H1 (cell line): ENCODE measurements around the gene RPTOR. TPM values are rescaled to one million over a fixed set of nuclear protein-coding genes. Genes with fewer than 3 reads are reported as not detected.

ENCODE experiments used
- CTCF ChIA-PET: fragments of 300-600 bp; sonication (Branson Sonifier 250); formaldehyde crosslinking; loops from one replicate; lab custom pipeline; 2021; ENCODE audit not compliant: partially characterized antibody; lab: Charles Lee
- POLR2A ChIA-PET: fragments of 300-600 bp; sonication (Branson Sonifier 250); formaldehyde crosslinking; loops from one replicate; lab custom pipeline; 2021; ENCODE audit warnings: inconsistent platforms; ENCODE audit not compliant: partially characterized antibody; lab: Charles Lee
- DNase-seq, 2 experiments: peaks; one replicate each; pipeline versions ENCODE4 v3.0.0 to v3.0.0-alpha.2; 2010 to 2022; ENCODE audit warnings: low spot score in 2 of 2, low read depth in 1 of 2, mixed read lengths in 1 of 2
- FAIRE-seq: peaks from 2 replicates; lab custom pipeline; 2011; peaks lifted over from hg19 to GRCh38; lab: Jason Lieb, UNC
- H2AFZ ChIP-seq: 2 replicates; pipeline ENCODE4 v1.8.1; 2012; ENCODE audit warnings: low read length, inconsistent platforms
- H2AK5ac ChIP-seq: 2 replicates; pipeline ENCODE4 v1.6.1; 2013; ENCODE audit warnings: low read depth, low read length
- H2BK120ac ChIP-seq: replicated peaks from 2 replicates; pipeline ENCODE3; 2013; ENCODE audit warnings: low read depth, low read length, inconsistent platforms
- H2BK12ac ChIP-seq: 2 replicates; pipeline ENCODE4 v1.6.1; 2013; ENCODE audit warnings: low read depth, low read length
- H2BK15ac ChIP-seq: 2 replicates; pipeline ENCODE4 v1.6.1; 2013; ENCODE audit warnings: low read length
- H2BK20ac ChIP-seq: 2 replicates; pipeline ENCODE4 v1.6.1; 2013; ENCODE audit warnings: low read length
- H2BK5ac ChIP-seq: 2 replicates; pipeline ENCODE4 v1.6.1; 2013; ENCODE audit warnings: low read depth, low read length
- H3K14ac ChIP-seq: 2 replicates; pipeline ENCODE4 v1.6.1; 2013; ENCODE audit warnings: inconsistent platforms; ENCODE audit not compliant: insufficient read length
- H3K18ac ChIP-seq: 2 replicates; pipeline ENCODE4 v1.6.1; 2013; ENCODE audit warnings: low read length; ENCODE audit errors: extremely low read depth
- H3K23ac ChIP-seq: 2 replicates; pipeline ENCODE4 v1.6.1; 2013; ENCODE audit warnings: inconsistent platforms; ENCODE audit not compliant: insufficient read length
- H3K23me2 ChIP-seq: 2 replicates; pipeline ENCODE4 v1.6.1; 2013; ENCODE audit warnings: low read depth, low read length
- H3K27ac ChIP-seq: 2 replicates; pipeline ENCODE4 v1.6.1; 2011; ENCODE audit warnings: low read depth, low read length, inconsistent platforms
- H3K27me3 ChIP-seq, 4 experiments: replicated peaks in 1 of 4; 1 replicate in 1 of 4; 2 replicates in 3 of 4; pipeline versions ENCODE4 v1.6.1 to v1.8.1; 2011 to 2013; ENCODE audit warnings: low read length in 3 of 4, mild to moderate bottlenecking in 3 of 4, inconsistent platforms in 2 of 4, mixed read lengths in 2 of 4, moderate library complexity in 1 of 4; ENCODE audit not compliant: control insufficient read depth in 3 of 4, insufficient read depth in 3 of 4; ENCODE audit errors: extremely low read depth in 1 of 4
- H3K36me3 ChIP-seq, 4 experiments: 2 replicates each; pipeline versions ENCODE4 v1.6.1 to v1.8.1; 2011 to 2013; ENCODE audit warnings: mild to moderate bottlenecking in 4 of 4, low read length in 3 of 4, moderate library complexity in 2 of 4, control low read depth in 1 of 4, inconsistent platforms in 1 of 4; ENCODE audit not compliant: insufficient read depth in 4 of 4, control insufficient read depth in 2 of 4
- H3K4ac ChIP-seq: replicated peaks from 2 replicates; pipeline ENCODE3; 2013; ENCODE audit warnings: low read length, low read depth, mixed read lengths, inconsistent platforms; ENCODE audit not compliant: insufficient read length
- H3K4me1 ChIP-seq, 4 experiments: replicated peaks in 1 of 4; 1 replicate in 1 of 4; 2 replicates in 3 of 4; pipeline versions ENCODE4 v1.6.1 to v1.8.1; 2011 to 2013; ENCODE audit warnings: low read length in 3 of 4, inconsistent platforms in 2 of 4, mixed read lengths in 1 of 4; ENCODE audit not compliant: insufficient read depth in 4 of 4, control insufficient read depth in 3 of 4
- H3K4me2 ChIP-seq, 2 experiments: 2 replicates each; pipeline versions ENCODE4 v1.6.1 to v1.8.1; 2011 to 2013; ENCODE audit warnings: low read depth in 2 of 2, low read length in 2 of 2, control low read depth in 1 of 2, inconsistent platforms in 1 of 2, mild to moderate bottlenecking in 1 of 2; ENCODE audit not compliant: insufficient read depth in 1 of 2
- H3K4me3 ChIP-seq, 4 experiments: fragments of 200-600, 300-600 bp in 1 of 4; sonication (generic), shearing (Covaris generic), sonication (Bioruptor Twin) in 1 of 4; 2 replicates each; pipeline versions ENCODE4 v1.5.1 to v1.8.1; 2011 to 2016; ENCODE audit warnings: low read length in 4 of 4, low read depth in 3 of 4, control low read depth in 2 of 4, inconsistent platforms in 2 of 4, mild to moderate bottlenecking in 2 of 4, mixed read lengths in 1 of 4, moderate library complexity in 1 of 4; ENCODE audit not compliant: insufficient read depth in 2 of 4; ENCODE audit errors: extremely low read depth in 1 of 4
- H3K56ac ChIP-seq: replicated peaks from 2 replicates; pipeline ENCODE3; 2013; ENCODE audit warnings: low read depth, mild to moderate bottlenecking, mixed read lengths, low read length, inconsistent platforms; ENCODE audit not compliant: insufficient read length
- H3K79me1 ChIP-seq: 2 replicates; pipeline ENCODE4 v1.6.1; 2013; ENCODE audit warnings: low read depth, low read length, control low read depth
- H3K79me2 ChIP-seq, 2 experiments: 2 replicates each; pipeline versions ENCODE4 v1.6.1 to v1.8.1; 2012 to 2013; ENCODE audit warnings: low read length in 2 of 2, mild to moderate bottlenecking in 2 of 2, inconsistent platforms in 1 of 2; ENCODE audit not compliant: insufficient read depth in 2 of 2, control insufficient read depth in 1 of 2
- H3K9ac ChIP-seq, 4 experiments: replicated peaks in 1 of 4; 1 replicate in 1 of 4; 2 replicates in 3 of 4; pipeline versions ENCODE4 v1.6.1 to v1.8.1; 2011 to 2013; ENCODE audit warnings: low read depth in 3 of 4, low read length in 3 of 4, control low read depth in 2 of 4, mild to moderate bottlenecking in 2 of 4, moderate library complexity in 2 of 4, inconsistent platforms in 1 of 4; ENCODE audit errors: extremely low read depth in 1 of 4
- H3K9me3 ChIP-seq, 2 experiments: 2 replicates each; pipeline versions ENCODE4 v1.6.1 to v1.8.1; 2012 to 2013; ENCODE audit warnings: mild to moderate bottlenecking in 2 of 2, moderate library complexity in 2 of 2, control low read depth in 1 of 2, inconsistent platforms in 1 of 2, low read depth in 1 of 2, low read length in 1 of 2, mixed read lengths in 1 of 2; ENCODE audit not compliant: insufficient read depth in 2 of 2
- H4K20me1 ChIP-seq, 2 experiments: replicated peaks in 1 of 2; 2 replicates each; pipeline versions ENCODE3 to v1.8.1; 2011 to 2013; ENCODE audit warnings: inconsistent platforms in 2 of 2, low read length in 2 of 2, mild to moderate bottlenecking in 1 of 2; ENCODE audit not compliant: insufficient read depth in 2 of 2, control insufficient read depth in 1 of 2
- H4K5ac ChIP-seq: 2 replicates; pipeline ENCODE4 v1.6.1; 2013; ENCODE audit warnings: low read length, low read depth, mixed read lengths, inconsistent platforms; ENCODE audit not compliant: insufficient read length
- H4K8ac ChIP-seq: 2 replicates; pipeline ENCODE4 v1.8.0; 2013; ENCODE audit warnings: mild to moderate bottlenecking, moderate library complexity, low read length, inconsistent platforms; ENCODE audit not compliant: insufficient read depth; ENCODE audit errors: extremely low read depth
- H4K91ac ChIP-seq: replicated peaks from 2 replicates; pipeline ENCODE3; 2013; ENCODE audit warnings: low read length, mixed read lengths, inconsistent platforms; ENCODE audit not compliant: insufficient read length
- ASH2L ChIP-seq: fragments of 200-600, 300-600 bp; sonication (generic); IDR thresholded peaks from one replicate; pipeline ENCODE4 v1.7.1; 2017; ENCODE audit warnings: low read length
- BRCA1 ChIP-seq: IDR thresholded peaks from 2 replicates; pipeline ENCODE4 v1.6.1; 2012; ENCODE audit warnings: low read depth, low read length, improper control_type of control experiment
- CBX8 ChIP-seq: fragments of 300-800, 300-1000 bp; sonication (generic); IDR thresholded peaks from 2 replicates; pipeline ENCODE4 v1.7.1; 2016; ENCODE audit warnings: low read depth, low read length, borderline replicate concordance
- GTF2F1 ChIP-seq: IDR thresholded peaks from 2 replicates; pipeline ENCODE4 v1.6.1; 2012; ENCODE audit warnings: low read depth, low read length, improper control_type of control experiment, borderline replicate concordance
- MAFK ChIP-seq: IDR thresholded peaks from 2 replicates; pipeline ENCODE4 v1.6.1; 2012; ENCODE audit warnings: low read depth, mild to moderate bottlenecking, improper control_type of control experiment, low read length
- NRF1 ChIP-seq: IDR thresholded peaks from 2 replicates; pipeline ENCODE4 v1.6.1; 2011; ENCODE audit warnings: mild to moderate bottlenecking, low read depth, low read length, improper control_type of control experiment
- RBBP5 ChIP-seq: IDR thresholded peaks from 2 replicates; pipeline ENCODE4 v1.7.1; 2012; ENCODE audit warnings: low read depth, mild to moderate bottlenecking, inconsistent platforms, low read length, moderate library complexity, borderline replicate concordance
- RNF2 ChIP-seq: fragments of 200-900, 300-1000 bp; sonication (generic); IDR thresholded peaks from 2 replicates; pipeline ENCODE4 v1.7.1; 2016; ENCODE audit warnings: borderline replicate concordance, low read depth, mild to moderate bottlenecking, antibody characterized with exemption, low read length; ENCODE audit not compliant: poor library complexity, severe bottlenecking; ENCODE audit errors: missing control alignments
- SAP30 ChIP-seq: fragments of 300-600 bp; sonication (generic); IDR thresholded peaks from 2 replicates; pipeline ENCODE4 v1.7.1; 2012; ENCODE audit warnings: low read length, moderate library complexity, mild to moderate bottlenecking, inconsistent platforms; ENCODE audit not compliant: insufficient read depth, insufficient replicate concordance
- SP2 ChIP-seq: IDR thresholded peaks from 2 replicates; pipeline ENCODE4 v1.6.1; 2012; ENCODE audit warnings: mild to moderate bottlenecking, low read length, inconsistent platforms
- TAF1 ChIP-seq: IDR thresholded peaks from 2 replicates; pipeline ENCODE4 v1.6.1; 2011; ENCODE audit warnings: mild to moderate bottlenecking, low read depth, low read length
- YY1 ChIP-seq: IDR thresholded peaks from 2 replicates; pipeline ENCODE4 v1.6.1; 2011; ENCODE audit warnings: low read depth, mild to moderate bottlenecking, low read length
- WGBS, 2 experiments: shearing (Covaris generic) in 1 of 2; methylation state at CpG; one replicate each; pipeline versions ENCODE4 v1.1.6 to v1.1.7; 2013 to 2015; ENCODE audit warnings: low lambda C conversion rate in 2 of 2, mixed read lengths in 2 of 2, inconsistent platforms in 1 of 2, low coverage in 1 of 2, missing lambda C conversion rate in 1 of 2; ENCODE audit not compliant: insufficient replicate concordance in 2 of 2, insufficient coverage in 1 of 2, insufficient read length in 1 of 2; ENCODE audit errors: extremely low coverage in 1 of 2, missing lambda C conversion rate in 1 of 2; 5-methylcytosine and 5-hydroxymethylcytosine counted together
- polyA plus RNA-seq, 7 experiments: library from polyadenylated mRNA; depleted of rRNA in 3 of 7; stranded (reverse) in 5 of 7; unstranded in 2 of 7; fragments of >200 nt in 5 of 7; fragments of 200-250 nt in 2 of 7; gene quantifications; 1 replicate in 5 of 7; 2 replicates in 1 of 7; 4 replicates in 1 of 7; pipeline versions ENCODE4 v1.2.1 to v1.2.3, GENCODE V29; 2011 to 2013; ENCODE audit warnings: missing spikeins in 2 of 7, mixed read lengths in 2 of 7
- total RNA-seq: library from RNA; stranded (reverse); fragmentation: NEBNext Ultra II Directional; extraction: Animal tissue kit (Norgen Biotek cat#: 25700); gene quantifications from 2 replicates; pipeline ENCODE4 v1.2.1, GENCODE V29; 2021
- TF ChIP-seq, protein P1 (sequence below): IDR thresholded peaks from 2 replicates; pipeline ENCODE4 v1.6.1; 2012; ENCODE audit warnings: inconsistent platforms

Gene RPTOR
- total and polyA plus RNA-seq, 2 of the 8 experiments (the other 6 are each of a cell fraction or from before 2014, with no cell fraction given) = 6.9 to 28.7 TPM

DNA sequence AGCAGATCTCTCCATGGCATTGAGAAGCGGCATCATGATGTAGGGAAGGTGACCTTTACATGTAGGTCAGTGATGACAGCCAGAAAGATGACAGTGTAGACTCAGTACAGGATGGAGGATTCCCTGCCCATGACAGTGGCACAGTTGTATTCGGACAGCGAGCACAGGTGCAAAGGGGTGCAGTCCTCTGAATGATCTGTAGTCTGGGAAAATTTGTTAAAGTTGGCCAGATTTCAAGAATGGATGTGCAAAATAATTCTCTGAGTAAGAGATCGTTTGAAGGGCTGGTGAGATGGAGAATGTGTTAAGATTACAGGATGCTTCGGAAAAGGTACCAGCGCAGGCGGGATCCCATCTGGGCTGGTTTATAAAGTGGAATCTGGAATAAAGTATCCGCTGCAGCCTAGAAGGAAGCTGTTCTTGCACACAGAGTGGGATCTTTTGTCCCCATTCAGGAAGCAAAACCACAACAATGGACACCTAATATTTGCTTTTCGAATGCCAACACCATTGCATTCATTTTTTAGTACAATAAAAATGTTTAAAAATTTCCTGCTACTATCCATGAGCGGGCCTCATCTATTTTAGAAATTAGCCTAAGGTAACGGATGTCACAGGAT lies 101.2 kb downstream of the RPTOR start:
- Histone ChIP-seq H3K36me3 (no peaks in the 10 kb centered on the region), H3K4me1 (peaks cover 3 to 8% (median 4%) of the 10 kb centered on the region in 4 experiments; a peak in 5 of 7 replicates), H4K8ac (no peak overlapping the region), H2BK20ac (no peak overlapping the region), H3K4me3 (no peak overlapping the region), H3K56ac (no peak overlapping the region), H3K14ac (no peak overlapping the region), H2BK120ac (no peak overlapping the region), H4K5ac (no peak overlapping the region), H3K79me2 (peaks cover 0 to 27% of the 10 kb centered on the region in 2 experiments; a peak in 3 of 4 replicates), H3K79me1 (peaks cover 8% of the 10 kb centered on the region), H3K23me2 (no peaks in the 10 kb centered on the region), H3K9ac (no peak overlapping the region), H2AK5ac (no peak overlapping the region), H3K23ac (no peak overlapping the region), H2BK15ac (no peak overlapping the region), H2BK12ac (no peak overlapping the region), H3K9me3 (no peaks in the 10 kb centered on the region), H4K20me1 (peaks cover 5 to 15% of the 10 kb centered on the region in 2 experiments), H3K4me2 (no peak overlapping the region), H3K27ac (no peak overlapping the region), H4K91ac (no peak overlapping the region), H3K4ac (no peak overlapping the region), H3K27me3 (no peaks in the 10 kb centered on the region), H2AFZ (no peak overlapping the region), H3K18ac (no peak overlapping the region), H2BK5ac (no peak overlapping the region)
- DNase-seq (no peak), FAIRE-seq (no peak)
- CTCF ChIA-PET = no interaction called here
- WGBS, 2 experiments = 90% methylated on average over 11 of the region's 11 CpGs; no CpG with 5 or more reads in 1 of the 2 experiments
- POLR2A ChIA-PET = interaction anchor here (0.7 kb wide), 1 partner anchor 11 kb away, joined by 3 read pairs; no protein-coding TSS in a partner anchor
- TF ChIP-seq SAP30 (no peak), RBBP5 (no peak), YY1 (no peak), NRF1 (no peak), BRCA1 (no peak), SP2 (no peak), RNF2 (no peak), GTF2F1 (no peak), ASH2L (no peak), CBX8 (no peak), TAF1 (no peak), MAFK (no peak)
- TF ChIP-seq, protein P1, sequence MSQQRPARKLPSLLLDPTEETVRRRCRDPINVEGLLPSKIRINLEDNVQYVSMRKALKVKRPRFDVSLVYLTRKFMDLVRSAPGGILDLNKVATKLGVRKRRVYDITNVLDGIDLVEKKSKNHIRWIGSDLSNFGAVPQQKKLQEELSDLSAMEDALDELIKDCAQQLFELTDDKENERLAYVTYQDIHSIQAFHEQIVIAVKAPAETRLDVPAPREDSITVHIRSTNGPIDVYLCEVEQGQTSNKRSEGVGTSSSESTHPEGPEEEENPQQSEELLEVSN = no peak
